ENCODE data around the gene ERVH48-1. TPM values are rescaled to one million over a fixed set of nuclear protein-coding genes. Genes with fewer than 3 reads are reported as not detected.
"Not testable (repeated sequence)": the region's sequence is repeated elsewhere in the genome, so short reads cannot be mapped to it uniquely, and the experiment has no call there.

ERVH48-1 gene
- total RNA-seq, 1 experiment from 2014 or later: 0.05 TPM

GRCh38 chr21:42933137-42933970, 7.9 kb upstream of the ERVH48-1 start:
- H3K27ac ChIP-seq (ENCODE audit: low read length); intact Hi-C loops (cut with micrococcal nuclease; ENCODE audit: unreplicated experiment); DNase-seq (ENCODE audit: low read depth, low spot score); BruUV-seq (replicated peaks); ATAC-seq; H3K9me3 ChIP-seq (ENCODE audit: control insufficient read depth, insufficient read depth, low read depth, low read length); H3K4me1 ChIP-seq (ENCODE audit: control insufficient read depth, insufficient read depth, low read length); in situ Hi-C loops (cut with HindIII; ENCODE audit: low pct_unique_long_range_greater_than_20kb, low sequenced_read_pairs); H3K36me3 ChIP-seq (ENCODE audit: control insufficient read depth, insufficient read depth, low read length); H3K27me3 ChIP-seq (ENCODE audit: control insufficient read depth, insufficient read depth, low read length); CTCF ChIA-PET; H3K4me3 ChIP-seq (ENCODE audit: low read depth in 2 of 2, low read length in 2 of 2): not testable (repeated sequence)
- POLR2A ChIA-PET: interaction anchor here (0.5 kb wide), 1 partner anchor 154 kb away, joined by 6 read pairs; no protein-coding TSS in a partner anchor

- DNase-seq (ENCODE audit: low read depth, low spot score); in situ Hi-C loops (cut with HindIII; ENCODE audit: low pct_unique_long_range_greater_than_20kb, low sequenced_read_pairs); CTCF ChIA-PET; H3K36me3 ChIP-seq (ENCODE audit: control insufficient read depth, insufficient read depth, low read length); intact Hi-C loops (cut with micrococcal nuclease; ENCODE audit: unreplicated experiment); BruUV-seq (replicated peaks); H3K27me3 ChIP-seq (ENCODE audit: control insufficient read depth, insufficient read depth, low read length); ATAC-seq; H3K9me3 ChIP-seq (ENCODE audit: control insufficient read depth, insufficient read depth, low read depth, low read length); H3K27ac ChIP-seq (ENCODE audit: low read length); H3K4me3 ChIP-seq (ENCODE audit: low read depth in 2 of 2, low read length in 2 of 2); POLR2A ChIA-PET; H3K4me1 ChIP-seq (ENCODE audit: control insufficient read depth, insufficient read depth, low read length): not testable (repeated sequence)
Measured at GRCh38 chr21:42932378-42933136, 7.1 kb upstream of the ERVH48-1 start.

- no TSS peak for BruUV-seq (replicated peaks)
Measured at GRCh38 chr21:42931560-42932235, 6.3 kb upstream of the ERVH48-1 start.

More at GRCh38 chr21:42931560-42932235, 6.3 kb upstream of the ERVH48-1 start:
- POLR2A ChIA-PET: no interaction called here
- Histone ChIP-seq H3K4me3 (ENCODE audit: low read depth in 2 of 2, low read length in 2 of 2) (no peak overlapping the region), H3K36me3 (ENCODE audit: control insufficient read depth, insufficient read depth, low read length) (no peaks in the 10 kb centered on the region), H3K4me1 (ENCODE audit: control insufficient read depth, insufficient read depth, low read length) (no peaks in the 10 kb centered on the region), H3K9me3 (ENCODE audit: control insufficient read depth, insufficient read depth, low read depth, low read length) (no peaks in the 10 kb centered on the region), H3K27me3 (ENCODE audit: control insufficient read depth, insufficient read depth, low read length) (no peaks in the 10 kb centered on the region), H3K27ac (ENCODE audit: low read length) (no peak overlapping the region)
- intact Hi-C loops (cut with micrococcal nuclease; ENCODE audit: unreplicated experiment): no loop called here
- no peak for DNase-seq (ENCODE audit: low read depth, low spot score)
- in situ Hi-C loops (cut with HindIII; ENCODE audit: low pct_unique_long_range_greater_than_20kb, low sequenced_read_pairs): no loop called here
- TF ChIP-seq REST (IDR thresholded peaks at IDR 0.05; ENCODE audit: insufficient read depth in 1 of 2, low read depth in 2 of 2, low read length in 1 of 2): no peak
- TF ChIP-seq TCF7L2 (IDR thresholded peaks at IDR 0.05; ENCODE audit: low read depth, low read length): no peak
- TF ChIP-seq POLR2AphosphoS5 (IDR thresholded peaks at IDR 0.05; ENCODE audit: low read depth, low read length): no peak
- no peak for TF ChIP-seq CTCF (IDR thresholded peaks at IDR 0.05)
- TF ChIP-seq SIN3A (IDR thresholded peaks at IDR 0.05; ENCODE audit: borderline replicate concordance, insufficient read depth, low read depth, low read length): no peak
- ATAC-seq: no peak
- CTCF ChIA-PET: no interaction called here
